A673 (cell line): Measurements from ENCODE around the gene RBP4.

ENCODE experiments used
- EZH2 ChIP-seq: fragments of 200-600 bp; sonication (generic); IDR thresholded peaks from 2 replicates; pipeline ENCODE4 v1.6.1; 2017; ENCODE audit warnings: borderline replicate concordance, low read depth, mild to moderate bottlenecking, mixed read lengths, antibody characterized with exemption, low read length; ENCODE audit not compliant: poor library complexity, severe bottlenecking
- TF ChIP-seq, protein P1 (sequence below): fragments of 300-800, 200-600 bp; sonication (generic); conservative IDR thresholded peaks from 2 replicates; pipeline ENCODE4 v1.5.1; 2017; ENCODE audit warnings: low read depth, mild to moderate bottlenecking, antibody characterized with exemption, low read length, moderate library complexity, mixed read lengths

DNA sequence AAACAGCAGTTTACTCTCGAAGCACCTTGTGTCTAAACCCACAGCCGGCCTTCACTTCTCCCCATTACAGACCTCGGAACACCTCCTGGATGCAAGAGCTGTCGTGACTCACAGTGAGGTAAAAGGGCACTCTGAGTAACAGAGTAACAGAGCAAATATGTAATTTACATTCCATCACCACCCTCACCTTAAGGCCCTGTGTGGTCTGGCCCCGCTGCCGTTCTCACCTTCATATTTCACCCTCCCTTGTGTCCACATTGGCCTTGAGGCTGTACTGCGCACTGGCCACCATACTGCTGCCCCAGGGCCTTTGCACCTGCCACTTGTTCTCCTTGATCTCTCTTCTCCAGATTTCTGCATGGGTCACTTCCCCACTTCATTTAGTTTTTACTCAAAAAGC lies 21.9 kb downstream of the RBP4 start:
- TF ChIP-seq, protein P1, sequence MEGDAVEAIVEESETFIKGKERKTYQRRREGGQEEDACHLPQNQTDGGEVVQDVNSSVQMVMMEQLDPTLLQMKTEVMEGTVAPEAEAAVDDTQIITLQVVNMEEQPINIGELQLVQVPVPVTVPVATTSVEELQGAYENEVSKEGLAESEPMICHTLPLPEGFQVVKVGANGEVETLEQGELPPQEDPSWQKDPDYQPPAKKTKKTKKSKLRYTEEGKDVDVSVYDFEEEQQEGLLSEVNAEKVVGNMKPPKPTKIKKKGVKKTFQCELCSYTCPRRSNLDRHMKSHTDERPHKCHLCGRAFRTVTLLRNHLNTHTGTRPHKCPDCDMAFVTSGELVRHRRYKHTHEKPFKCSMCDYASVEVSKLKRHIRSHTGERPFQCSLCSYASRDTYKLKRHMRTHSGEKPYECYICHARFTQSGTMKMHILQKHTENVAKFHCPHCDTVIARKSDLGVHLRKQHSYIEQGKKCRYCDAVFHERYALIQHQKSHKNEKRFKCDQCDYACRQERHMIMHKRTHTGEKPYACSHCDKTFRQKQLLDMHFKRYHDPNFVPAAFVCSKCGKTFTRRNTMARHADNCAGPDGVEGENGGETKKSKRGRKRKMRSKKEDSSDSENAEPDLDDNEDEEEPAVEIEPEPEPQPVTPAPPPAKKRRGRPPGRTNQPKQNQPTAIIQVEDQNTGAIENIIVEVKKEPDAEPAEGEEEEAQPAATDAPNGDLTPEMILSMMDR: no peak
- TF ChIP-seq EZH2: no peak
